Activated CD8-positive, alpha-beta memory T cell treated with anti-CD3 and anti-CD28 coated beads, Interleukin-2, amount 50 U/mL, for 4 hours (primary cell): ENCODE results near the gene CHN2.
"Not testable (repeated sequence)": the region's sequence is repeated elsewhere in the genome, so short reads cannot be mapped to it uniquely, and the experiment has no call there.

ENCODE experiments used
- DNase-seq: peaks from one replicate; pipeline ENCODE4 v3.0.0-alpha.2; 2020

The CHN2 gene

DNA sequence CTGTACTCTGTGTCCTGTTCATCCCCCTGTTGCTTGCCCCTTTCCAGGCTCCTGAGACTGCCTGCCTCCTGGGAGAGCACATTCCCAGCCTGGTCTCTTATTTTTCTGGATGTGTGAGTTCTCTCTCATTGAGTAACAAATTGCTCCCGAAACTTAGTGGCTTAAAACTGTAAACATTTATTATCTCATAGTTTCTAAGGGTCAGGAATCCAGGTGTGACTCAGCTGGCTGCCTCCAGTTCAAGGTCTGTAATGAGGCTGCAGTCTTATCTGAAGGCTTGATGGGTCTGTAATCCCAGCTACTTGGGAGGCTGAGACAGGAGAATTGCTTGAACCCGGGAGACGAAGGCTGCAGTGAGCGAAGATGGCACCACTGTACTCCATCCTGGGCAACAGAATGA, 315.5 kb downstream of the CHN2 start:
- no peak for DNase-seq

GRCh38 chr7:29511337-29511736, 316.8 kb downstream of the CHN2 start:
- no peak for DNase-seq

- DNase-seq = no peak
Measured at GRCh38 chr7:29511851-29512250, 317.3 kb downstream of the CHN2 start.

GRCh38 chr7:29516491-29516890, 321.9 kb downstream of the CHN2 start:
- no peak for DNase-seq

- no peak for DNase-seq
Measured at GRCh38 chr7:29518616-29519015, 324.0 kb downstream of the CHN2 start.

DNA sequence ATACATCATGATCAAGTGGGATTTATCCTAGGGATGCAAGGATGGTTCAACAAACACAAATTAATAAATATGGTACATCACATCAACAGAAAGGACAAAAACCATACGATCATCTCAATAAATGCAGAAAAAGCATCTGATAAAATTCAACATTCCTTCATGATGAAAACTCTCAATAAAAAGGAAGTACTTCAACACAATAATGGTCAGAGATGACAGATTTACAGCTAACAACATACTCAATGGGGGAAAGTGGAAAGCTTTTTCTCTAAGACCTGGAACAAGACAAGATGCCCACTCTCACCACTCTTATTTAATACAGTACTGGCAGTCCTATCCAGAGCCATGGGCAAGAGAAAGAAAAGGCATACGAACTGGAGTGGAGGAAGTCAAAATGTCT, 329.2 kb downstream of the CHN2 start:
- no peak for DNase-seq

GRCh38 chr7:29527505-29528108, 333.0 kb downstream of the CHN2 start:
- DNase-seq = no peak

DNA sequence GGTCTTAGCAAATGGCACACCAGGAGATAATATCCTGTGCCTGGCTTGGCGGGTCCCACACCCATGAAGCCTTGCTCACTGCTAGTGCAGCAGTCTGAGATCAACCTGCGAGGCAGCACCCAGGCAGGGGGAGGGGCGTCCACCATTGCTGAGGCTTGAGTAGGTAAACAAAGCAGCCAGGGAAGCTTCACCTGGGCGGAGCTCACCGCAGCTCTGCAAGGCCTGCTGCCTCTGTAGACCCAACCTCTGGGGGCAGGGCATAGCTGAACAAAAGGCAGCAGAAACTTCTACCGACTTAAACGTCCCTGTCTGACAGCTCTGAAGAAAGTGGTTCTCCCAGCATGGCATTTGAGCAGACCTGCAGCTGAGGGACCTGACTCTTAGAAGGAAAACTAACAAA, 334.0 kb downstream of the CHN2 start:
- DNase-seq = not testable (repeated sequence)
